ENCODE measurements around the gene GPR149. TPM values are rescaled to one million over a fixed set of nuclear protein-coding genes. Genes with fewer than 3 reads are reported as not detected.
A peak's percentile ranks its signal among the peaks of the same experiment; 100 is the strongest.

GPR149 gene
- polyA plus RNA-seq, 3 donors: not detected

- no peaks in the 10 kb centered on the region for H3K9me3 Mint-ChIP-seq
- no peak for TF ChIP-seq CTCF (IDR thresholded peaks at IDR 0.05)
- no peak overlapping the region for H3K4me3 ChIP-seq (replicated peaks in 1 of 3; ENCODE audit: low read depth in 2 of 3, low read length in 3 of 3)
- H3K4me3 Mint-ChIP-seq: no peak overlapping the region
- H3K9ac ChIP-seq (ENCODE audit: insufficient read depth, low read length, poor library complexity, severe bottlenecking): no peak overlapping the region
- no peak for DNase-seq
- peaks cover 71 to 85% of the 10 kb centered on the region in 2 donors for H3K36me3 Mint-ChIP-seq
- H2AFZ ChIP-seq (ENCODE audit: insufficient read depth, low read depth, low read length, poor library complexity, severe bottlenecking): no peak overlapping the region
- peaks cover 5% of the 10 kb centered on the region for H4K20me1 ChIP-seq (ENCODE audit: insufficient read depth, low read length)
- H3K27me3 ChIP-seq (ENCODE audit: control insufficient read depth in 2 of 2, insufficient read depth in 2 of 2, low read length in 2 of 2): no peaks in the 10 kb centered on the region
- no peaks in the 10 kb centered on the region for H3K27me3 Mint-ChIP-seq (ENCODE audit: low read depth in 3 of 3)
- no peak overlapping the region for H3K4me2 ChIP-seq (replicated peaks; ENCODE audit: extremely low read depth, low read length, poor library complexity, severe bottlenecking)
- peaks cover 73 to 91% of the 10 kb centered on the region in 2 donors for H3K36me3 ChIP-seq (replicated peaks in 1 of 2; ENCODE audit: control insufficient read depth in 1 of 2, insufficient read depth in 2 of 2, low read length in 2 of 2)
- no peaks in the 10 kb centered on the region for H3K9me3 ChIP-seq (replicated peaks in 1 of 2; ENCODE audit: control insufficient read depth in 1 of 2, insufficient read depth in 1 of 2, low read length in 2 of 2)
- H3K27ac ChIP-seq (ENCODE audit: low read depth in 1 of 2, low read length in 2 of 2): no peak overlapping the region
- H3K4me1 ChIP-seq (ENCODE audit: control insufficient read depth in 1 of 2, insufficient read depth in 2 of 2, low read length in 2 of 2): no peaks in the 10 kb centered on the region
- H3K4me1 Mint-ChIP-seq: no peaks in the 10 kb centered on the region
- H3K79me2 ChIP-seq (ENCODE audit: insufficient read depth, low read length): peaks cover 14% of the 10 kb centered on the region
- peak overlapping the region in 1 of 7 donors; percentile 31 for H3K27ac Mint-ChIP-seq
- intact Hi-C loops (cut with micrococcal nuclease): no loop called here
Measured at GRCh38 chr3:154310840-154311239, 119.2 kb downstream of the GPR149 start.

GRCh38 chr3:154307363-154307762 is 122.6 kb downstream of the GPR149 start:
- H3K36me3 ChIP-seq (replicated peaks in 1 of 2; ENCODE audit: control insufficient read depth in 1 of 2, insufficient read depth in 2 of 2, low read length in 2 of 2): peaks cover 82 to 94% of the 10 kb centered on the region in 2 donors
- H3K4me1 ChIP-seq (ENCODE audit: control insufficient read depth in 1 of 2, insufficient read depth in 2 of 2, low read length in 2 of 2): no peaks in the 10 kb centered on the region
- H3K9ac ChIP-seq (ENCODE audit: insufficient read depth, low read length, poor library complexity, severe bottlenecking): no peak overlapping the region
- H3K4me3 ChIP-seq (replicated peaks in 1 of 3; ENCODE audit: low read depth in 2 of 3, low read length in 3 of 3): no peak overlapping the region
- Mint-ChIP-seq H3K4me3 (no peak overlapping the region), H3K4me1 (no peaks in the 10 kb centered on the region), H3K27me3 (ENCODE audit: low read depth in 3 of 3) (no peaks in the 10 kb centered on the region), H3K9me3 (no peaks in the 10 kb centered on the region), H3K27ac (no peak overlapping the region), H3K36me3 (peaks cover 75 to 89% of the 10 kb centered on the region in 2 donors)
- no peaks in the 10 kb centered on the region for H3K27me3 ChIP-seq (ENCODE audit: control insufficient read depth in 2 of 2, insufficient read depth in 2 of 2, low read length in 2 of 2)
- intact Hi-C loops (cut with micrococcal nuclease): no loop called here
- TF ChIP-seq CTCF (IDR thresholded peaks at IDR 0.05): no peak
- H2AFZ ChIP-seq (ENCODE audit: insufficient read depth, low read depth, low read length, poor library complexity, severe bottlenecking): no peak overlapping the region
- H3K27ac ChIP-seq (ENCODE audit: low read depth in 1 of 2, low read length in 2 of 2): no peak overlapping the region
- H4K20me1 ChIP-seq (ENCODE audit: insufficient read depth, low read length): no peaks in the 10 kb centered on the region
- H3K79me2 ChIP-seq (ENCODE audit: insufficient read depth, low read length): no peaks in the 10 kb centered on the region
- H3K9me3 ChIP-seq (replicated peaks in 1 of 2; ENCODE audit: control insufficient read depth in 1 of 2, insufficient read depth in 1 of 2, low read length in 2 of 2): no peaks in the 10 kb centered on the region
- DNase-seq: no peak
- H3K4me2 ChIP-seq (replicated peaks; ENCODE audit: extremely low read depth, low read length, poor library complexity, severe bottlenecking): no peak overlapping the region

Data from CD14-positive monocyte (primary cell).